Measurements from ENCODE around the gene STAT6. TPM values are rescaled to one million over a fixed set of nuclear protein-coding genes. Genes with fewer than 3 reads are reported as not detected.

The STAT6 gene
- total RNA-seq, 2 donors from 2014 or later = 124 to 237 TPM

DNA sequence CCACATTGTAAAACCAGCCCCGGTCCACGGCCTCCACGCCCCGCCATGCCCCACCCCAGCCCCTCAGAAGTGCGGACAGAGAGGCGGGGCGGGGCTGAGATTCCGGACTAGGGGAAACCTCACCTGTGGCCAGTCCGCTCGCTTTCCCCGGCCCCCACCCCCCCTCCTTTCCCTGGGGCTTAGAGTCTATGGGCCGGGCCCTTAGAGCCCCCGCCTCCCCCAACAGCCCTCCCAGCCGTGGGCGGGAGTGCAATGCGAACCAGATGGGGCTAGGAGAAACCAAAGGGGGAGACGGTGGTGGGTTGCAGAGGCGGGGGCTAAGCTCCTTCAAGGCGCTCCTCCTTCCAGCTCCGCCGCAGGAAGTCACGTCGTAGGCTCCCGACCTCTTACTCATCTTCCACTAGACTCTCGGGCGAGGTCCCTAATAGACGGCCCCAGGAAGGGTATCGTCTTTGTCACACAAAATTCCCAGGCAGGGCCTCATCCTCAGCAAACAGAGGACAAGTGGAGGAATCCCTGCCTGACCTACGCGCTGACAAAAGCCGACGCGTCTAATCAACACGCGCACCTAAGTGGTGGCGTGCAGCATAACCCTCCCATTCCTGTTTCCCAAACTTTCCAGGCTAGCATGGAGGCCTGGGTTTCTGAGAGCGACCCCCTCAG is 23.3 kb downstream of the STAT6 start:
- peak overlapping the region; percentile 99 for H3K27ac ChIP-seq
- no peaks in the 10 kb centered on the region for H3K9me3 ChIP-seq
- peaks cover 27% of the 10 kb centered on the region for H3K4me1 ChIP-seq (replicated peaks)
- peak; percentile 90 for DNase-seq (ENCODE audit: low spot score)
- no peaks in the 10 kb centered on the region for H3K36me3 ChIP-seq
- no peaks in the 10 kb centered on the region for H3K27me3 ChIP-seq (replicated peaks; ENCODE audit: insufficient read depth)
- intact Hi-C loops (cut with DNase I) = loop anchor here (10.0 kb wide), 1 partner anchor 453 kb away; the partner anchor contains the start of gene BAZ2A
- TF ChIP-seq POLR2AphosphoS5 (IDR thresholded peaks at IDR 0.05) (peak; percentile 62), POLR2A (IDR thresholded peaks at IDR 0.05) (peak; percentile 47)
- TF ChIP-seq, protein P1, sequence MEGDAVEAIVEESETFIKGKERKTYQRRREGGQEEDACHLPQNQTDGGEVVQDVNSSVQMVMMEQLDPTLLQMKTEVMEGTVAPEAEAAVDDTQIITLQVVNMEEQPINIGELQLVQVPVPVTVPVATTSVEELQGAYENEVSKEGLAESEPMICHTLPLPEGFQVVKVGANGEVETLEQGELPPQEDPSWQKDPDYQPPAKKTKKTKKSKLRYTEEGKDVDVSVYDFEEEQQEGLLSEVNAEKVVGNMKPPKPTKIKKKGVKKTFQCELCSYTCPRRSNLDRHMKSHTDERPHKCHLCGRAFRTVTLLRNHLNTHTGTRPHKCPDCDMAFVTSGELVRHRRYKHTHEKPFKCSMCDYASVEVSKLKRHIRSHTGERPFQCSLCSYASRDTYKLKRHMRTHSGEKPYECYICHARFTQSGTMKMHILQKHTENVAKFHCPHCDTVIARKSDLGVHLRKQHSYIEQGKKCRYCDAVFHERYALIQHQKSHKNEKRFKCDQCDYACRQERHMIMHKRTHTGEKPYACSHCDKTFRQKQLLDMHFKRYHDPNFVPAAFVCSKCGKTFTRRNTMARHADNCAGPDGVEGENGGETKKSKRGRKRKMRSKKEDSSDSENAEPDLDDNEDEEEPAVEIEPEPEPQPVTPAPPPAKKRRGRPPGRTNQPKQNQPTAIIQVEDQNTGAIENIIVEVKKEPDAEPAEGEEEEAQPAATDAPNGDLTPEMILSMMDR (IDR thresholded peaks at IDR 0.05) = peak in 1 of 4 experiments; percentile 33
- peak overlapping the region; percentile 82 to 91 for H3K4me3 ChIP-seq
- WGBS = under 1% methylated on average over 37 of the region's 37 CpGs

DNA sequence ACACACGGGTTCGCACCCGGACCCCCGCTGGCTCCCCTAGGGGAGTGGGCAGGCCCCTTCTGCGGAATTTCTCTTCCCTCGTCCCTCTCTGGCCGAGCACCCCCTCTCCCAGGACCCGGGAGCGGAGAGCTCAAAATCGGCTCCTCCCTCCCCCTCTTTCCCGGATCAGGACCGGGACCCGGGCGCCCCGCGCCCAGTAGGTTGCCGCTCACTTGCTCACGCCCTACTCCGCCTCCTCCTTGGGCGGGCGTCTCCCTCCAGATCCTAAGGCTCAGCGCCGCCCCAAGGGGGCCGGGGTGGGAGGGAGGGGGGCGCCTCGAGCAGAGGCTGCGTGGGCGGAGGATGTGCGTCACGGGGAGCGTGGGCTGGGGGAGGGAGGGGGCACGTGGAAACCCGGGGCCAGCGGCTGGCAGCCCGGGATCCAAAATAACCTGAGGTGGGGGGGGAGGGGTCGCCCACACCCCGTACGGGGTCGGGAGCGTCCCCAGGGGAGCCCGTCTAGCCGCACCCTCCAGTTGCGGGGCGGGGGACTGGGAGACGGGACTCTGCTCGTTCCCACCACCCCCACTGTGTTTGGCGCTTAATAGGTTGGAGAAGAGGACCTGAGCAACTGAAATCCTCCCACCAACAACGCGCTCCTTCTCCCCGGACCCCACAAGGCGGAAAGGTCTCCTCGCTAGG is 24.0 kb downstream of the STAT6 start:
- no peaks in the 10 kb centered on the region for H3K9me3 ChIP-seq
- peak; percentile 90 for DNase-seq (ENCODE audit: low spot score)
- peak overlapping the region; percentile 82 to 91 for H3K4me3 ChIP-seq
- intact Hi-C loops (cut with DNase I) = loop anchor here (10.0 kb wide), 1 partner anchor 452 kb away; the partner anchor contains the start of gene BAZ2A
- H3K27me3 ChIP-seq (replicated peaks; ENCODE audit: insufficient read depth) = no peaks in the 10 kb centered on the region
- H3K27ac ChIP-seq = peak overlapping the region; percentile 99
- peaks cover 21% of the 10 kb centered on the region for H3K4me1 ChIP-seq (replicated peaks)
- TF ChIP-seq, protein P1 (IDR thresholded peaks at IDR 0.05) = no peak
- TF ChIP-seq POLR2AphosphoS5 (IDR thresholded peaks at IDR 0.05) = peak; percentile 76
- TF ChIP-seq POLR2A (IDR thresholded peaks at IDR 0.05) = peak; percentile 71
- WGBS = 0% methylated on average over 36 of the region's 52 CpGs
- H3K36me3 ChIP-seq = no peaks in the 10 kb centered on the region

DNA sequence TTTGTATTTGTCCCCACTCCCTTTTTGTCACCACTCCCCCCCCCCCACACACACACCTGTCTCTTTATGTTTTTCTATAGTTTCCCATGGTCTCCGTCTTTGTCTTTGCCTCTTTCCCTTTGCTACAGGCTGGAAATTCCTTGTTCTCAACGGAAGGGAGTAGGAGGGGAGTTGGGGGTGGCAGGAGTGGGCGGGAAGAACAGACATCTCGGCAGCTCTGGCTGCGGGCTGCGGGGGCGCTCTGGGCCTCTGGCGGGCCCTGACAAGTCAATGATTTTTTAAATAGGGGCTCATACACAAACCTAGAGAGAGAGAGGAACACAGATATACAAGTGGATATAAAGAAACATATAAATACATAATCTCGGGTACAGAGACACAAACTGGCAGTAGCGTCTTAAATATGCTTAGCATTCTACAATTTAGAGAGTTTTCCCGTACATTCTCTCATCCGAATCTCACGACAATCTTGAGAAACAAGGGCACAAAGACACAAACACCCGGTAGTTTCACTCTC is 24.6 kb downstream of the STAT6 start:
- DNase-seq (ENCODE audit: low spot score) = peak; percentile 61
- Histone ChIP-seq H3K27me3 (replicated peaks; ENCODE audit: insufficient read depth) (no peaks in the 10 kb centered on the region), H3K36me3 (no peaks in the 10 kb centered on the region), H3K27ac (peak overlapping the region; percentile 99), H3K9me3 (no peaks in the 10 kb centered on the region), H3K4me3 (peak overlapping the region; percentile 82 to 91), H3K4me1 (replicated peaks) (peaks cover 17% of the 10 kb centered on the region)
- TF ChIP-seq POLR2AphosphoS5 (IDR thresholded peaks at IDR 0.05) (no peak), POLR2A (IDR thresholded peaks at IDR 0.05) (no peak)
- TF ChIP-seq, protein P1 (IDR thresholded peaks at IDR 0.05) = peak in 2 of 4 experiments; percentile 10 to 25
- intact Hi-C loops (cut with DNase I) = loop anchor here (10.0 kb wide), 1 partner anchor 452 kb away; the partner anchor contains the start of gene BAZ2A
- WGBS = 2% methylated on average over 14 of the region's 14 CpGs

DNA sequence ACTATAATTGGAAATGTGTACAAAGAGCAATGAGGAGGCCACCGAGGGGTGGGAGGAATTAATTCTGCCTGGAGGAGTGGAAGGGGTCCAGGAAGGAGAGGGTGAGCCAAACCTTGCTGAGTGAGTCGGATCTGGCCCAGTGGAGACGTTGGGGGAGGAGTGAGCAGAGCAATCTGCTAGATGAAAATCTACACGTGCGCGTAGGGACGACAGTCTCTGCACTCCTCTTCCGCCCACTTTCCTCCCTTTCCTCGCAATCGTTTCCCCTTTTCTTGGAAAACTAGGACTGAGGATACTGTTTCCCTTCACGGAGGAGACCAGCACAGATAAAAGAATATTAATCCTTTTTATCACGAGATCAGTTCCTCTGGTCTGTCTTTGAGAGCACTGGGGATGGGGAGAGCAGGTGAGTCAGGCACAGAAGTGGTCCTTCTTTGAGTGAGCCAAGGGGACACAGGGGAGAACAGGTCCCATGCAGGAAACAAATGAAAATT is 25.1 kb downstream of the STAT6 start:
- peak overlapping the region in 1 of 2 donors; percentile 91 for H3K4me3 ChIP-seq
- H3K27ac ChIP-seq = peak overlapping the region; percentile 99
- 3% methylated on average over 12 of the region's 12 CpGs for WGBS
- intact Hi-C loops (cut with DNase I) = loop anchor here (10.0 kb wide), 1 partner anchor 451 kb away; the partner anchor contains the start of gene BAZ2A
- H3K27me3 ChIP-seq (replicated peaks; ENCODE audit: insufficient read depth) = no peaks in the 10 kb centered on the region
- no peaks in the 10 kb centered on the region for H3K9me3 ChIP-seq
- DNase-seq (ENCODE audit: low spot score) = peak; percentile 54
- H3K4me1 ChIP-seq (replicated peaks) = peaks cover 12% of the 10 kb centered on the region
- H3K36me3 ChIP-seq = no peaks in the 10 kb centered on the region
- TF ChIP-seq POLR2A (IDR thresholded peaks at IDR 0.05) (peak; percentile 35), POLR2AphosphoS5 (IDR thresholded peaks at IDR 0.05) (no peak)
- TF ChIP-seq, protein P1 (IDR thresholded peaks at IDR 0.05) = no peak
